ENCODE data around the gene CDHR1. TPM values are rescaled to one million over a fixed set of nuclear protein-coding genes. Genes with fewer than 3 reads are reported as not detected.

The CDHR1 gene
- total and polyA plus RNA-seq, 2 experiments from 2014 or later: 3.2 to 6.6 TPM

- TF ChIP-seq ZNF331 (CRISPR knock-in tag; IDR thresholded peaks at IDR 0.05; ENCODE audit: low read depth) (no peak), POLR2AphosphoS5 (IDR thresholded peaks at IDR 0.05; ENCODE audit: low read depth) (no peak), REST (IDR thresholded peaks at IDR 0.05; ENCODE audit: unreplicated experiment) (no peak), EZH2phosphoT487 (IDR thresholded peaks at IDR 0.05; ENCODE audit: unreplicated experiment) (no peak), NANOG (IDR thresholded peaks at IDR 0.05; ENCODE audit: borderline replicate concordance) (no peak), CREB1 (CRISPR knock-in tag; IDR thresholded peaks at IDR 0.05; ENCODE audit: low read depth) (no peak)
- TF ChIP-seq, protein P1, sequence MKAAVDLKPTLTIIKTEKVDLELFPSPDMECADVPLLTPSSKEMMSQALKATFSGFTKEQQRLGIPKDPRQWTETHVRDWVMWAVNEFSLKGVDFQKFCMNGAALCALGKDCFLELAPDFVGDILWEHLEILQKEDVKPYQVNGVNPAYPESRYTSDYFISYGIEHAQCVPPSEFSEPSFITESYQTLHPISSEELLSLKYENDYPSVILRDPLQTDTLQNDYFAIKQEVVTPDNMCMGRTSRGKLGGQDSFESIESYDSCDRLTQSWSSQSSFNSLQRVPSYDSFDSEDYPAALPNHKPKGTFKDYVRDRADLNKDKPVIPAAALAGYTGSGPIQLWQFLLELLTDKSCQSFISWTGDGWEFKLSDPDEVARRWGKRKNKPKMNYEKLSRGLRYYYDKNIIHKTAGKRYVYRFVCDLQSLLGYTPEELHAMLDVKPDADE (IDR thresholded peaks at IDR 0.05): no peak
Measured at GRCh38 chr10:84173501-84173929, 20.8 kb upstream of the CDHR1 start, which contains the start of gene GPR15LG (continued).

GRCh38 chr10:84175436-84175835 lies 18.9 kb upstream of the CDHR1 start:
- H3K9me3 Mint-ChIP-seq: peaks cover 4% of the 10 kb centered on the region
- peaks cover 4% of the 10 kb centered on the region; the same call in 1 of the 3 replicates for H3K4me1 Mint-ChIP-seq
- Histone ChIP-seq H3K27ac (ENCODE audit: low read depth) (no peak overlapping the region), H3K4me1 (ENCODE audit: insufficient read depth) (no peaks in the 10 kb centered on the region), H3K9me2 (ENCODE audit: insufficient read depth) (no peaks in the 10 kb centered on the region; the same call in 1 of the 2 replicates), H3K27me3 (ENCODE audit: insufficient read depth) (no peaks in the 10 kb centered on the region), H3F3A (replicated peaks; ENCODE audit: low read depth) (no peaks in the 10 kb centered on the region), H3K79me2 (replicated peaks; ENCODE audit: insufficient read depth) (no peaks in the 10 kb centered on the region), H4K20me1 (replicated peaks; ENCODE audit: insufficient read depth) (no peaks in the 10 kb centered on the region; the same call in 1 of the 2 replicates), H3K4me3 (no peak overlapping the region), H2AFZ (no peak overlapping the region), H3K36me3 (ENCODE audit: insufficient read depth) (no peaks in the 10 kb centered on the region), H3K4me2 (no peak overlapping the region)
- peaks cover 3% of the 10 kb centered on the region for H3K27me3 Mint-ChIP-seq (ENCODE audit: insufficient read depth, low read depth, poor library complexity)
- H3K27ac Mint-ChIP-seq: no peak overlapping the region
- peaks cover 3% of the 10 kb centered on the region; the same call in 1 of the 3 replicates for H3K36me3 Mint-ChIP-seq (ENCODE audit: low read depth)
- no peak for DNase-seq (ENCODE audit: low spot score)
- no peak for ATAC-seq
- H3K4me3 Mint-ChIP-seq: no peak overlapping the region
- TF ChIP-seq STAT1 (IDR thresholded peaks at IDR 0.05; ENCODE audit: unreplicated experiment) (no peak), EZH2phosphoT487 (IDR thresholded peaks at IDR 0.05; ENCODE audit: unreplicated experiment) (no peak), ZNF114 (CRISPR knock-in tag; IDR thresholded peaks at IDR 0.05) (no peak), EZH2 (IDR thresholded peaks at IDR 0.05; ENCODE audit: low read depth, unreplicated experiment) (no peak), NANOG (IDR thresholded peaks at IDR 0.05; ENCODE audit: borderline replicate concordance) (no peak)
- TF ChIP-seq, protein P1 (IDR thresholded peaks at IDR 0.05): no peak
- TF ChIP-seq, protein P2, sequence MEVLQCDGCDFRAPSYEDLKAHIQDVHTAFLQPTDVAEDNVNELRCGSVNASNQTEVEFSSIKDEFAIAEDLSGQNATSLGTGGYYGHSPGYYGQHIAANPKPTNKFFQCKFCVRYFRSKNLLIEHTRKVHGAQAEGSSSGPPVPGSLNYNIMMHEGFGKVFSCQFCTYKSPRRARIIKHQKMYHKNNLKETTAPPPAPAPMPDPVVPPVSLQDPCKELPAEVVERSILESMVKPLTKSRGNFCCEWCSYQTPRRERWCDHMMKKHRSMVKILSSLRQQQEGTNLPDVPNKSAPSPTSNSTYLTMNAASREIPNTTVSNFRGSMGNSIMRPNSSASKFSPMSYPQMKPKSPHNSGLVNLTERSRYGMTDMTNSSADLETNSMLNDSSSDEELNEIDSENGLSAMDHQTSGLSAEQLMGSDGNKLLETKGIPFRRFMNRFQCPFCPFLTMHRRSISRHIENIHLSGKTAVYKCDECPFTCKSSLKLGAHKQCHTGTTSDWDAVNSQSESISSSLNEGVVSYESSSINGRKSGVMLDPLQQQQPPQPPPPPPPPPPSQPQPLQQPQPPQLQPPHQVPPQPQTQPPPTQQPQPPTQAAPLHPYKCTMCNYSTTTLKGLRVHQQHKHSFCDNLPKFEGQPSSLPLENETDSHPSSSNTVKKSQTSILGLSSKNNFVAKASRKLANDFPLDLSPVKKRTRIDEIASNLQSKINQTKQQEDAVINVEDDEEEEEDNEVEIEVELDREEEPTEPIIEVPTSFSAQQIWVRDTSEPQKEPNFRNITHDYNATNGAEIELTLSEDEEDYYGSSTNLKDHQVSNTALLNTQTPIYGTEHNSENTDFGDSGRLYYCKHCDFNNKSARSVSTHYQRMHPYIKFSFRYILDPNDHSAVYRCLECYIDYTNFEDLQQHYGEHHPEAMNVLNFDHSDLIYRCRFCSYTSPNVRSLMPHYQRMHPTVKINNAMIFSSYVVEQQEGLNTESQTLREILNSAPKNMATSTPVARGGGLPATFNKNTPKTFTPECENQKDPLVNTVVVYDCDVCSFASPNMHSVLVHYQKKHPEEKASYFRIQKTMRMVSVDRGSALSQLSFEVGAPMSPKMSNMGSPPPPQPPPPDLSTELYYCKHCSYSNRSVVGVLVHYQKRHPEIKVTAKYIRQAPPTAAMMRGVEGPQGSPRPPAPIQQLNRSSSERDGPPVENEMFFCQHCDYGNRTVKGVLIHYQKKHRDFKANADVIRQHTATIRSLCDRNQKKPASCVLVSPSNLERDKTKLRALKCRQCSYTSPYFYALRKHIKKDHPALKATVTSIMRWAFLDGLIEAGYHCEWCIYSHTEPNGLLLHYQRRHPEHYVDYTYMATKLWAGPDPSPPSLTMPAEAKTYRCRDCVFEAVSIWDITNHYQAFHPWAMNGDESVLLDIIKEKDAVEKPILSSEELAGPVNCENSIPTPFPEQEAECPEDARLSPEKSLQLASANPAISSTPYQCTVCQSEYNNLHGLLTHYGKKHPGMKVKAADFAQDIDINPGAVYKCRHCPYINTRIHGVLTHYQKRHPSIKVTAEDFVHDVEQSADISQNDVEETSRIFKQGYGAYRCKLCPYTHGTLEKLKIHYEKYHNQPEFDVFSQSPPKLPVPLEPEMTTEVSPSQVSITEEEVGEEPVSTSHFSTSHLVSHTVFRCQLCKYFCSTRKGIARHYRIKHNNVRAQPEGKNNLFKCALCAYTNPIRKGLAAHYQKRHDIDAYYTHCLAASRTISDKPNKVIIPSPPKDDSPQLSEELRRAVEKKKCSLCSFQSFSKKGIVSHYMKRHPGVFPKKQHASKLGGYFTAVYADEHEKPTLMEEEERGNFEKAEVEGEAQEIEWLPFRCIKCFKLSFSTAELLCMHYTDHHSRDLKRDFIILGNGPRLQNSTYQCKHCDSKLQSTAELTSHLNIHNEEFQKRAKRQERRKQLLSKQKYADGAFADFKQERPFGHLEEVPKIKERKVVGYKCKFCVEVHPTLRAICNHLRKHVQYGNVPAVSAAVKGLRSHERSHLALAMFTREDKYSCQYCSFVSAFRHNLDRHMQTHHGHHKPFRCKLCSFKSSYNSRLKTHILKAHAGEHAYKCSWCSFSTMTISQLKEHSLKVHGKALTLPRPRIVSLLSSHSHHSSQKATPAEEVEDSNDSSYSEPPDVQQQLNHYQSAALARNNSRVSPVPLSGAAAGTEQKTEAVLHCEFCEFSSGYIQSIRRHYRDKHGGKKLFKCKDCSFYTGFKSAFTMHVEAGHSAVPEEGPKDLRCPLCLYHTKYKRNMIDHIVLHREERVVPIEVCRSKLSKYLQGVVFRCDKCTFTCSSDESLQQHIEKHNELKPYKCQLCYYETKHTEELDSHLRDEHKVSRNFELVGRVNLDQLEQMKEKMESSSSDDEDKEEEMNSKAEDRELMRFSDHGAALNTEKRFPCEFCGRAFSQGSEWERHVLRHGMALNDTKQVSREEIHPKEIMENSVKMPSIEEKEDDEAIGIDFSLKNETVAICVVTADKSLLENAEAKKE (CRISPR knock-in tag; IDR thresholded peaks at IDR 0.05): no peak

Measured in GM23338 (cell line).